DND-41 (cell line): ENCODE data around the gene SPRTN.

Experiments used
- ATAC-seq: fragments of 200-7000 bp; cut with Tn5 transposase; 3 replicates; pipeline ENCODE4 v1.9.1; 2021; ENCODE audit warnings: low read depth; ENCODE audit not compliant: insufficient read depth
- DNase-seq: peaks from one replicate; pipeline ENCODE4 v3.0.0-alpha.2; 2020
- H2AFZ ChIP-seq: 2 replicates; pipeline ENCODE4 v1.6.0; 2012; ENCODE audit warnings: low read depth, low read length
- H3K27ac ChIP-seq: 2 replicates; pipeline ENCODE4 v1.5.1; 2012; ENCODE audit warnings: low read length, inconsistent platforms
- H3K27me3 ChIP-seq: fragments of 200-600 bp; sonication (generic); 2 replicates; pipeline ENCODE4 v1.6.0; 2012; ENCODE audit warnings: low read length, mild to moderate bottlenecking, inconsistent platforms; ENCODE audit not compliant: insufficient read depth, poor library complexity
- H3K36me3 ChIP-seq: 2 replicates; pipeline ENCODE4 v1.5.1; 2012; ENCODE audit warnings: low read length, inconsistent platforms; ENCODE audit not compliant: insufficient read depth
- H3K4me1 ChIP-seq: 2 replicates; pipeline ENCODE4 v1.5.1; 2012; ENCODE audit warnings: mild to moderate bottlenecking, low read length; ENCODE audit not compliant: insufficient read depth
- H3K4me2 ChIP-seq: 2 replicates; pipeline ENCODE4 v1.6.0; 2012; ENCODE audit warnings: mild to moderate bottlenecking, moderate library complexity, low read length, inconsistent platforms; ENCODE audit not compliant: insufficient read depth
- H3K4me3 ChIP-seq, 2 experiments: fragments of 200-600 bp in 1 of 2; shearing (Covaris generic) in 1 of 2; 2 replicates each; pipeline ENCODE4 v1.5.1; 2012 to 2016; ENCODE audit warnings: inconsistent platforms in 2 of 2, low read length in 2 of 2, mild to moderate bottlenecking in 2 of 2, low read depth in 1 of 2, moderate library complexity in 1 of 2
- H3K79me2 ChIP-seq: 2 replicates; pipeline ENCODE4 v1.6.0; 2012; ENCODE audit warnings: low read length, inconsistent platforms; ENCODE audit not compliant: insufficient read depth
- H3K9ac ChIP-seq: 2 replicates; pipeline ENCODE4 v1.6.0; 2012; ENCODE audit warnings: low read depth, mild to moderate bottlenecking, inconsistent platforms, low read length, moderate library complexity
- H3K9me3 ChIP-seq: 2 replicates; pipeline ENCODE4 v1.5.1; 2012; ENCODE audit warnings: low read length, moderate library complexity, mild to moderate bottlenecking, inconsistent platforms; ENCODE audit not compliant: insufficient read depth, severe bottlenecking
- H4K20me1 ChIP-seq: 2 replicates; pipeline ENCODE4 v1.6.0; 2012; ENCODE audit warnings: low read length; ENCODE audit not compliant: insufficient read depth
- CTCF ChIP-seq: IDR thresholded peaks from 2 replicates; pipeline ENCODE4 v1.5.1; 2012; ENCODE audit warnings: borderline replicate concordance, low read length, moderate library complexity, mild to moderate bottlenecking; ENCODE audit not compliant: poor library complexity, severe bottlenecking; ENCODE audit errors: extremely low read depth
- EZH2 ChIP-seq: IDR thresholded peaks from 3 replicates; pipeline ENCODE4 v1.6.1; 2012; ENCODE audit warnings: borderline replicate concordance, low read depth, mild to moderate bottlenecking, moderate library complexity, low read length, inconsistent platforms; ENCODE audit not compliant: severe bottlenecking

Gene SPRTN

GRCh38 chr1:231369282-231369681 lies 31.2 kb downstream of the SPRTN start:
- no peaks in the 10 kb centered on the region for H3K4me1 ChIP-seq
- no peak overlapping the region for H3K27ac ChIP-seq
- DNase-seq (no peak), ATAC-seq (no peak)
- H4K20me1 ChIP-seq, result peaks cover 3% of the 10 kb centered on the region
- TF ChIP-seq EZH2 (no peak), CTCF (no peak)
- no peak overlapping the region for H2AFZ ChIP-seq
- no peaks in the 10 kb centered on the region for H3K9me3 ChIP-seq
- no peak overlapping the region for H3K4me2 ChIP-seq
- H3K36me3 ChIP-seq, result peaks cover 58% of the 10 kb centered on the region
- no peaks in the 10 kb centered on the region for H3K27me3 ChIP-seq
- peaks cover 6% of the 10 kb centered on the region for H3K79me2 ChIP-seq
- no peak overlapping the region for H3K4me3 ChIP-seq
- H3K9ac ChIP-seq, result no peak overlapping the region

GRCh38 chr1:231372501-231372900 lies 34.4 kb downstream of the SPRTN start:
- ATAC-seq (no peak), DNase-seq (no peak)
- H3K36me3 ChIP-seq, result peaks cover 32% of the 10 kb centered on the region
- TF ChIP-seq EZH2 (no peak), CTCF (no peak)
- H3K27me3 ChIP-seq, result no peaks in the 10 kb centered on the region
- H3K27ac ChIP-seq, result no peak overlapping the region
- H3K4me1 ChIP-seq, result no peaks in the 10 kb centered on the region
- H3K4me3 ChIP-seq, result no peak overlapping the region
- H3K79me2 ChIP-seq, result peaks cover 26% of the 10 kb centered on the region
- no peak overlapping the region for H2AFZ ChIP-seq
- peaks cover 14% of the 10 kb centered on the region for H4K20me1 ChIP-seq
- no peaks in the 10 kb centered on the region for H3K9me3 ChIP-seq
- no peak overlapping the region for H3K4me2 ChIP-seq
- no peak overlapping the region for H3K9ac ChIP-seq

- TF ChIP-seq EZH2, result no peak
- no peak for TF ChIP-seq CTCF
- peaks cover 18% of the 10 kb centered on the region for H3K36me3 ChIP-seq
- no peak overlapping the region for H3K9ac ChIP-seq
- H3K4me3 ChIP-seq, result no peak overlapping the region
- ATAC-seq, result no peak
- no peak overlapping the region for H2AFZ ChIP-seq
- H4K20me1 ChIP-seq, result peaks cover 20% of the 10 kb centered on the region
- H3K9me3 ChIP-seq, result no peaks in the 10 kb centered on the region
- no peak overlapping the region for H3K27ac ChIP-seq
- no peak for DNase-seq
- peaks cover 42% of the 10 kb centered on the region for H3K79me2 ChIP-seq
- no peaks in the 10 kb centered on the region for H3K4me1 ChIP-seq
- H3K4me2 ChIP-seq, result no peak overlapping the region
- no peaks in the 10 kb centered on the region for H3K27me3 ChIP-seq
Observed at GRCh38 chr1:231374394-231374793, 36.3 kb downstream of the SPRTN start.

GRCh38 chr1:231376101-231376500 lies 38.0 kb downstream of the SPRTN start:
- no peaks in the 10 kb centered on the region for H3K4me1 ChIP-seq
- TF ChIP-seq CTCF, result no peak
- TF ChIP-seq EZH2, result no peak
- H4K20me1 ChIP-seq, result peaks cover 25% of the 10 kb centered on the region
- no peak overlapping the region for H3K27ac ChIP-seq
- H3K27me3 ChIP-seq, result no peaks in the 10 kb centered on the region
- H3K4me3 ChIP-seq, result no peak overlapping the region
- ATAC-seq (no peak), DNase-seq (no peak)
- no peak overlapping the region for H3K9ac ChIP-seq
- no peak overlapping the region for H2AFZ ChIP-seq
- peaks cover 9% of the 10 kb centered on the region for H3K36me3 ChIP-seq
- H3K4me2 ChIP-seq, result no peak overlapping the region
- H3K79me2 ChIP-seq, result peaks cover 55% of the 10 kb centered on the region
- no peaks in the 10 kb centered on the region for H3K9me3 ChIP-seq
